Bone marrow (tissue), 2 donors: ENCODE results near the gene GABBR2.
"Not testable (repeated sequence)": the region's sequence is repeated elsewhere in the genome, so short reads cannot be mapped to it uniquely, and the experiment has no call there.

ENCODE experiments used
- DNase-seq, 2 donors: peaks; one replicate each; lab custom pipeline; 2025; lab: John Stamatoyannopoulos, UW

GABBR2 gene

DNA sequence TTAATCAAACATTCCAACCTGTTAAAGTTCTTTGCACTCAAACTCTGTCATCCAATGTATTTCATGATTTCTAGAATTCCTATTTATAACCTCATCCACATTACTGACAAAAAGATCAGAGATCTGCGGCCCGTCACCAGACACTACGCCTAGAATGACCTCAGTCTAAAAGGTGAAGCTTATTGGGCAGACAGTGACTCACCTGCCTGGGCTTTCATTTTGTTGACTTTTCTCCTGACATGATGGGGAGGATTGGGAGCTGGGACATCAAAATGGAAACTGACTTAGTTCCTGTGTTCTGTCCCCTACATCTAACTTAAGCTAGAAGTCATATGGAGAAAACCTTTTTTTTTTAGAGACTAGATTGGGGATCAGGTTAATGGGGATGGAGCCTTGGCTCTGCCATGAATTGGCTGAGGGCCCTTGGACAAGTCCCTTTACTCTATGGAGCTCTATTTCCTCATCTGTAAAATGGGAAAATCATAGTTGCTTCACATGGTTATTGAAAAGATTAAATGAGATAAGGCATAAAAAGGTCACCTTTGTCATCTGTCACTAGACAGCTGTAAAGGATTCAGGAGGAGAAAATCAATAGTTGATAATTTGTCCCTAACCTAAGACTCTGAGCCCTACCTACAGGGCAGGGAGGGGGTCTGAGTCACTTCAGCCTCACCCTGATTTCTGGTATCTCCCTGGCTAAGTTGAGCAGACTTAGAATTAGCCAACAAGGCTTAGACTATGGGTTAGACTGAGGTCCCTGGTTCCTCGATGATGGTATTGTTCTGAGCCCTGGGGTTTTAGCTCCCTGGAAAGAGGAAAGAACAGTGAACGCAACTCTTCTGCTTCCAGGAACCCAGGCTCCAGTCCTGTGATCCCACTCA is 228.5 kb downstream of the GABBR2 start:
- no peak for DNase-seq

DNA sequence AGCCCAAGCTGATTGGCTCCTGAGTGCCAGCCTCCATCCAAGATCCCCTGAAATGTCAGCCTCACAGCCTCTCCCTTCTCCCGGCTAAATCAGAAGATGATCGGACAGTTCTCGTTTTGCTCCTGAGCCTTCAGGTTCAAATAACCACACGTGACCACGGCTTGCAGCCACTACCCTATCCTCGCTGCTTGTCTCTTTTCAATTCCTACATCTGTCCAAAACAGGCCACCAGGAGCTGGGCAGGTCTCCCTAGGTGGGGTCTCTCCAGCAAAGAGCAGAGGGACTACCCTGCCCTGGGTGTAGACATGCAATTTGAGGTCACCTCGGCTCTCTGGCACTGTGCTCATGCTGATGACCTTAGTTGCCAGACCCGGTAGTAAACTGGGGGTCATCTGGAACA is 229.3 kb downstream of the GABBR2 start:
- DNase-seq, result no peak

DNA sequence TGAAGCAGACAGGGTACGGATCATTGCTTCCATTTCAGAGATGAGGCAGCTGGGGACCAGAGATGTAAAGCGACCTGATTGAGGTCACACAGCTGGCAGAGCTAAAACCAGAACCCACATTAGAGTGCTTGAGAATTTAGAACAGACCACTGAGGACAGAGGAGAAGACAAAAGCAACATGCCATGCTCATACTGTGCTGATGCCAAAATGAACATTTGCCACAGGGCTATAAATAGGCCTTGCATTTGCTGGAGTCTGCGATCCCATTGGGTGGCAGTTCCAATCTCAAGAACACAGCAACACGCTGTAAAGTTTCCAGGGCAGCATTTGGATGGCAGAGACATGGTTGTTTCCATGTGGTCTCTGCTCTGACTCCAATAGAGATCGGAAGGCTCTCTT is 230.9 kb downstream of the GABBR2 start:
- DNase-seq, result no peak

GRCh38 chr9:98472216-98472615 is 236.5 kb downstream of the GABBR2 start:
- DNase-seq, result no peak

- DNase-seq, result no peak
Measured at GRCh38 chr9:98471185-98471584, 237.6 kb downstream of the GABBR2 start.

DNA sequence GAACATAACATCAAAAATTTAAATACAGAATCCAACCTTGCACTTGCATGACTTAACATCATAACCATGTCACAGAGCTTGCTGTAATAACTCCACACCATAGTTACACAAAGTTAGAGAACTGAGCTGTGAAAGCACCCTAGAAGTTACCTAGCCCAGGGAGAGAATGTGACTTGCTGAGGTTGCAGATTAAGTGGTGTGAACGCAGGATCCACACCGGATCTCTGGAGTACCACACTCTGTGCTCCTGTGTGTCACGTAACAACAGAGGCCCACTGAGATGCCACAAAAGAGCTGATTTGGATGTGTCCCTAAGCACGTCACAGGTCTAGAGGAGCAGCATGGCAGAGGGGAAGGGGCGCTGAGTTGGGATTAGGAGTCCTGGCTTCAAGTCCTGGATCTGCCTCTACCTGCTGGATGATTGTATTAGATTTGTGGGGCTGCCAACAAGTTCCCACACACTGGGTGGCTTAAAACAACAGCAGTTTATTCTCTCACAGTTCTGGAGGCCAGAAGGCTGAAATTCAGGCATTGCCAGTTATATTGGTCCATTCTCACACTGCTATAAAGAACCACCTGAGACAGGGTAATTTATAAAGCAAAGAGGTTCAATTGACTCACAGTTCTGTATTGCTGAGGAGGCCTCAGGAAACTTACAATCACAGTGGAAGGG is 240.0 kb downstream of the GABBR2 start:
- no peak for DNase-seq

DNA sequence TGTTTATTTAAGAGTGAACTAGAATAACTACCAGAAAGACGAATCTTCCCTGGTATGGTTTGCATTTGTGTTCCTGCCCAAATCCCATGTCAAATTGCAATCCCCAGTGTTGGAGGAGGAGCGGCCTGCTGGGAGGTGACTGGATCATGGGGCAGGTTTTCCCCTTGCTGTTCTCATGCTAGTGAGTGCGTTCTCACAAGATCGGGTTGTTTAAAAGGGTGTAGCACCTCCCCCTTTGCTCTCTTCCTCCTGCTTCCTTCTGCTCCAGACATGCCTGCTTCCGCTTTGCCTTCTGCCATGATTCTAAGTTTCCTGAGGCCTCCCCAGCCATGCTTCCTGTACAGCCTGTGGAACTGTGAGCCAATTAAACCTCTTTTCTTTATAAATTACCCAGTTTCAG is 242.9 kb downstream of the GABBR2 start:
- no peak for DNase-seq

DNA sequence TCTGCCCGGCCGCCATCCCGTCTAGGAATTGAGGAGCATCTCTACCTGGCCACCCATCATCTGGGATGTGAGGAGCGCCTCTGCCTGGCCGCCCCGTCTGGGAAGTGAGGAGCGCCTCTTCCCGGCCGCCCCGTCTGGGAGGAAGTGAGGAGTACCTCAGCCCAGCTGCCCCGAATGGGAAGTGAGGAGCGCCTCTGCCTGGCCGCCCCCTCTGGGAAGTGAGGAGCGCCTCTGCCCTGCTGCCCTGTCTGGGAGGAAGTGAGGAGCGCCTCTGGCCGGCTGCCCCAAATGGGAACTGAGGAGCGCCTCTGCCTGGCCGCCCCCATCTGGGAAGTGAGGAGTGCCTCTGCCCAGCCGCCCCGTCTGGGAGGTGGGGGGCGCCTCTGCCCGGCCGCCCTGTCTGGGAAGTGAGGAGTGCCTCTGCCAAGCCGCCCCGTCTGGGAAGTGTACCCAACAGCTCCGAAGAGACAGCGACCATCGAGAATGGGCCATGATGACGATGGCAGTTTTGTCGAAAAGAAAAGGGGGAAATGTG is 244.5 kb downstream of the GABBR2 start:
- not testable (repeated sequence) for DNase-seq

DNA sequence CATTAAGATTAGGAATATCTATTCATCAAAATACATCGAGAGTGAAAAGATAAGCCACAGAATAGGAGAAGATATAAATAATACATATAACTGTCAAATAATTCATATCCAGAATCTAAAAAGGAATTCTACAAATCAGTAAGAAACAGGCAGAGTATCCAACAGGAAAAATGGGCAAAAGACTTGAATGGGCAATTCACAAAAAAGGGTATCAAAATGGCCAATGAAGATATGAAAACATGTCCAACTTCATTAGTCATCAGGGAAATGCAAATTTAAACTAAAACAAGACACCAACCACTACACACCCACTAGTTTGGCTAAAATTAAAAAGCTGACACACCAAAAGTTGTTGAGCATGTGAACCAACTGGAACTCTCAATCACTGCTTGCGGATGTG is 246.4 kb downstream of the GABBR2 start:
- DNase-seq, result no peak

DNA sequence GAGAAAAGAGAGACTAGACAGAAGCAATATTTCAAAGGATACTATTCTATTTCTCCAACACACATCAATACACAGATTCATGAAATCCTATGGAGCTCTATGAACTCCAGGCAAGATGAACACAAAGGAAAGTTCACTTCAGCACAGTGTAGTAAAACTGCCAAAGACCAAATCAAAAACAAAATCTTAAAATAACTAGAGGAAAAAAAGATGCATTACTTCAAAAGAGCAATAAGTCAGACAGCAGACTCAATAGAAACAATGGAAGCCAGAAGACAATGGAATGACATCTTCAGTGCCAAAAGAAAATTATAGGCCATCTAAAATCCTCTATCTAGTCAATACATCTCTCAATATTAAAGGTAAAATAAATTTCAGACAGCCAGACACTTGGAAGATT is 248.0 kb downstream of the GABBR2 start:
- no peak for DNase-seq

DNA sequence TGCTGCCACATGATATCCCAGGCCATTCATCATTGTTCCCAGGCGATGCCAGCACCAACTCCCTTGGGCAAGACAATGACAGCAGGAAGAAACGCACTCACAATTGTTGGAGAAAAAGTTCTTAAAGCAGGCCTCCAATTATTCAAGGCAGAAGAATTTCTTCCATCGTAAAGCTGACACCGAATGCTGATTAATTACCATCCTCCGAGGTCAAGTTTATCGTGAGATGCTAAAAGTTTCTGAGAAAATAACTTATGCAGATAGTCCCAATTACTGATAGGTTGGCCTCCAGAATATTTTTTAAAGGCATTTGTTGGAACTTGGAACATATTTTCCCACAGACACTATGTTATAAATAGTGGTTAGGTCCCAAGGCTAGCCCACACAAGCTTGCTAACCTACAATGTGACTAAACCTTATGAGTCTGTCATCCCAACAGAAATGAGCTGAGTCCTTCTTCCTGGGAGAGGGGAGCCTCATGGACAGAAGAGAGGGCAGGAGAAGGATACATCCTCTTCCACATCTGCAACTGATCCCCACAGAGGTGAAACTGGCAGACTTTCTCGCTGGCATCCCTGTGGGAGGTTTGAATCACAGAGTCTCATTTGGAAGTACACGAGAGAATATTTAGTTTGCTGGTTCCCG is 250.9 kb downstream of the GABBR2 start:
- no peak for DNase-seq

GRCh38 chr9:98456156-98456613 is 252.6 kb downstream of the GABBR2 start:
- DNase-seq, result no peak

- no peak for DNase-seq
Measured at GRCh38 chr9:98455256-98456155, 253.2 kb downstream of the GABBR2 start.

GRCh38 chr9:98453589-98454311 is 255.0 kb downstream of the GABBR2 start:
- DNase-seq, result no peak

DNA sequence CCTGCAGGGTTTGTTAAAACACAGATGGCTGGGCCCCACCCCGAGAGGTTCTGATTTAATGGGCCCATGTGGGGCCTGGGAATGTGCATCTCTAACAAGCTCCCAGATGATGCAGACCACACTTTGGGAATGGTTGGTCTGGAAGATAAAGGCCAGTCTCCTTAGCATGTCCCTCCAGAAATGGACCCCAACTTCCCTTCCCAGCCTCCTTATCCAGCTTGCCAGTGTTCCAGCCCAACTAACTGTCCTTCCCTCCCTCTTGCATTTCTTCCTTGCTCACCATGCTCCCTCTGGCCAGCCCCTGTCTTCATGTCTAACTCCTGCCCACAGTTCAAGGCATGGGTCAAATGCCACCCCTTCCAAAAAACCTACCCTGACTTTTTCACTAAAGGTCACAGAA is 257.2 kb downstream of the GABBR2 start:
- DNase-seq, result no peak

DNA sequence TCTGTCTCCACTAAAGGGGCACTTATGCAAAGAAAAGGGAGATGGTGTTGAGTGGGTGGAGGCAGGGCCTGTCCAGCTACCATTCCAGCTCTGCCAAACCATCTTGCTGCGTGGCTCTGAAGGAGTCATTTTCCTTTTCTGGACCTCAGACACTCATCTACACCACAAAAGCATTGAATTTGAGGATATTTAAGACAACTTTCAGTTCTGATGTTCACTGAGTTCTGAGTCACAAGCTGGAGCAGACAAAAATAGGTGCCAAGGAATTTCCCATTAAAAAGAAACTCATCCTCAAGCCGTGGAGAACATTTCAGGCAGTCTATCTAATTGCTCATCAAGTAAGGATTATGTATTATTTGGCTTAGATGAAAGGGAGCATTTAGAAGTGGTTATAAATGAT is 258.2 kb downstream of the GABBR2 start:
- DNase-seq, result no peak

- no peak for DNase-seq
Measured at GRCh38 chr9:98449871-98450270, 258.9 kb downstream of the GABBR2 start.

- DNase-seq, result no peak
Measured at GRCh38 chr9:98445576-98445975, 263.2 kb downstream of the GABBR2 start.

- DNase-seq, result no peak
Measured at GRCh38 chr9:98444601-98445000, 264.1 kb downstream of the GABBR2 start.

GRCh38 chr9:98442541-98442940 is 266.2 kb downstream of the GABBR2 start:
- no peak for DNase-seq

GRCh38 chr9:98442114-98442513 is 266.6 kb downstream of the GABBR2 start:
- no peak for DNase-seq
